Activated naive CD4-positive, alpha-beta T cell treated with anti-CD3 and anti-CD28 coated beads, Interleukin-2, amount 10 ng/mL, durations not matched to agents 7 days and 5 days (primary cell): Measurements from ENCODE around the gene PPP4R3A.
"Not testable (repeated sequence)": the region's sequence is repeated elsewhere in the genome, so short reads cannot be mapped to it uniquely, and the experiment has no call there.

Experiments used
- CTCF ChIA-PET: fragments of 350-600 bp; sonication (Branson Sonifier 250); formaldehyde crosslinking; loops from one replicate; lab custom pipeline; 2021; ENCODE audit warnings: antibody characterized with exemption; lab: Charles Lee
- DNase-seq: peaks from one replicate; pipeline ENCODE4 v3.0.0-alpha.2; 2020
- H3K27ac Mint-ChIP-seq: one replicate; pipeline ENCODE4 v1.8.0; 2021; ENCODE audit warnings: mild to moderate bottlenecking, moderate library complexity, mixed read lengths
- H3K27me3 Mint-ChIP-seq: one replicate; pipeline ENCODE4 v1.8.0; 2021; ENCODE audit warnings: mild to moderate bottlenecking, mixed read lengths
- H3K36me3 Mint-ChIP-seq: one replicate; pipeline ENCODE4 v1.8.0; 2021; ENCODE audit warnings: mixed read lengths
- H3K4me1 Mint-ChIP-seq: one replicate; pipeline ENCODE4 v1.8.0; 2021; ENCODE audit warnings: mixed read lengths
- H3K4me3 Mint-ChIP-seq: one replicate; pipeline ENCODE4 v1.8.0; 2021; ENCODE audit warnings: mild to moderate bottlenecking, moderate library complexity, mixed read lengths
- H3K9me3 Mint-ChIP-seq: one replicate; pipeline ENCODE4 v1.8.0; 2021; ENCODE audit warnings: mixed read lengths

PPP4R3A gene

DNA sequence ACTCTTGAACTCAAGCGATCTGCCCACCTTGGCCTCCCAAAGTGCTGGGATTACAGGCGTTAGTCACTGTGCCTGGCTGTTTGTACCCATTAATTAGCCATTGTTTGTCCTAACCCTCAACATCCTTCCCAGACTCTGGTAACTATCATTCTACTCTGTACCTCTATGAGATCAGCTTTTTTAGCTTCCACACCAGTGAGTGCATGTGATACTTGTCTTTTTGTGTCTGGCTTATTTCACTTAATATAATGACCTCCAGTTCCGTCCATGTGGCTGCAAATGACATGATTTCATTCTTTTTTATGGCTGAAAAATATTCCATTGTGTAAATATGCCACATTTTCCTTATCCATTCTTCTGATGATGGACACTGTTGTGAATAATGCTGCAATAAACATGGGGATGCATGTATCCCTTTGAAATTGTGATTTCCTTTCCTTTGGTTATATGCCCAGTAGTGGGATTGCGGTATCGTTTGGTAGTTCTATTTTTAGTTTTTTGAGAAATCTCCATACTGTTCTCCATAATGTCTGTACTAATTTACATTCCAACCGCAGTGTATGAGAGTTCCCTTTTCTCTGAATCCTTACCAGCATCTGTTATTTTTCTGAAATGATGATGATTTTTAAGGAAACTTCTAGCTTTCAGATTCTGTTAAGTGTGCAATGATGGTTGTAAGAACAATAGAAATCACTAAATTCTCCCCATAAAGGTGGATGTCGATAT, 6.7 kb upstream of the PPP4R3A start:
- H3K27ac Mint-ChIP-seq = no peak overlapping the region
- CTCF ChIA-PET = no interaction called here
- peaks cover 5% of the 10 kb centered on the region for H3K4me1 Mint-ChIP-seq
- H3K4me3 Mint-ChIP-seq = no peak overlapping the region
- H3K27me3 Mint-ChIP-seq = peaks cover 26% of the 10 kb centered on the region
- no peaks in the 10 kb centered on the region for H3K36me3 Mint-ChIP-seq
- DNase-seq = no peak
- peaks cover 3% of the 10 kb centered on the region for H3K9me3 Mint-ChIP-seq

DNA sequence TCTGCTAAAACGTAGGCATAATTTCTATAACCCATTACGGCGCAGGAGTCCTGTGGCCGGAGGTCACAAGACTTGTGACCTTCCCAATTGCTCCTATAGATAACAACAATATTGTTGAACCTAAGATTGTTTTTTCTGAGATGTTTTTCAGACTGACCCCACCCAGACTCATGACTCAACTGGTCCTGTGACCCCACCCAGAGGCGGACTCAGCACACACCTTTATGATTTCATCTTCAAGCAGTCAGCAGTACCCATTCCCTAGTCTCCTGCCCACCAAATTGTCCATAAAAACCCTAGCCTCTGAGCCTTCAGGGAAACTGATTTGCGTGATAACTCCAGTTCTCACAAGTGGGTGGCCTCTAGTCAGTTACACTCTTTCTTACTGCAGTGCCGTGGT, 5.9 kb upstream of the PPP4R3A start:
- H3K27me3 Mint-ChIP-seq = peaks cover 17% of the 10 kb centered on the region
- no peak overlapping the region for H3K4me3 Mint-ChIP-seq
- H3K9me3 Mint-ChIP-seq = peaks cover 2% of the 10 kb centered on the region
- H3K4me1 Mint-ChIP-seq = peaks cover 8% of the 10 kb centered on the region
- no peak overlapping the region for H3K27ac Mint-ChIP-seq
- CTCF ChIA-PET = no interaction called here
- peaks cover 1% of the 10 kb centered on the region for H3K36me3 Mint-ChIP-seq
- no peak for DNase-seq

DNA sequence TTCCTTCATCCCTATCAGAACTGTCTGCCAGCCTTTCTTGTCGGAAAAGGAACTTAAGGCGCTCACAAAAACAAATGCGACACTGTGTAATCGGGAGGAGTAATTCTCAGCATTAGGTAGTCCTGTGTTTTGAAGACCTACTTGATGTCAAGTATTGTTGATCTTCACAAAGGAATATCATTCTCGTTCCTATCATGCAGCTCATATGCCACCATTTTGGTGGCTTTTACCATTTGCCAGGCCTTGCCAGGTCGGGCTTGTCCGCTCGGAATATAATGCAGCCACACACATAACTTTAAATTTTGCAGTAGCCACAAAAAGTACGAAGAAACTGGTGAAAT, 903 bp upstream of the PPP4R3A start:
- no peak for DNase-seq
- peaks cover 25% of the 10 kb centered on the region for H3K4me1 Mint-ChIP-seq
- H3K9me3 Mint-ChIP-seq = no peaks in the 10 kb centered on the region
- CTCF ChIA-PET = no interaction called here
- peak overlapping the region; percentile 100 for H3K27ac Mint-ChIP-seq
- peaks cover 32% of the 10 kb centered on the region for H3K36me3 Mint-ChIP-seq
- peak overlapping the region; percentile 100 for H3K4me3 Mint-ChIP-seq
- peaks cover 21% of the 10 kb centered on the region for H3K27me3 Mint-ChIP-seq

DNA sequence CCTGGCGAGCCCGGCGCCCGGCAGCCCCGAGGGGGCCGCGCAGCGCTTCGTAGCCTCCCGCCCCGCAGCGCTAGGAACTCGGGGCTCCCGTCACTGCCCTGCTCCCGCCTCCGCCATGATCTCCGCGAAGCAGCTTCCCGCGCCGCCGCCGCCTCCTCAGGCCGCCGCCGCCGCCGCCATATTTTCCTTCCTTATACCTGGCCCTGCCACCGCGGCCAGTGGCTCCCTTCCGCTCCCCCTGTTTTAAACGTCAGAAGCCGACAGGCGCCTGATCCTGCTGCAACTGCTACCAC, 286 bp downstream of the PPP4R3A start:
- Mint-ChIP-seq H3K27me3 (peaks cover 21% of the 10 kb centered on the region), H3K27ac (peak overlapping the region; percentile 100), H3K36me3 (peaks cover 41% of the 10 kb centered on the region), H3K9me3 (no peaks in the 10 kb centered on the region), H3K4me1 (peaks cover 31% of the 10 kb centered on the region), H3K4me3 (peak overlapping the region; percentile 100)
- CTCF ChIA-PET = interaction anchor here (1.1 kb wide), 1 partner anchor 14 kb away, joined by 3 read pairs; no protein-coding TSS in a partner anchor
- DNase-seq = no peak

DNA sequence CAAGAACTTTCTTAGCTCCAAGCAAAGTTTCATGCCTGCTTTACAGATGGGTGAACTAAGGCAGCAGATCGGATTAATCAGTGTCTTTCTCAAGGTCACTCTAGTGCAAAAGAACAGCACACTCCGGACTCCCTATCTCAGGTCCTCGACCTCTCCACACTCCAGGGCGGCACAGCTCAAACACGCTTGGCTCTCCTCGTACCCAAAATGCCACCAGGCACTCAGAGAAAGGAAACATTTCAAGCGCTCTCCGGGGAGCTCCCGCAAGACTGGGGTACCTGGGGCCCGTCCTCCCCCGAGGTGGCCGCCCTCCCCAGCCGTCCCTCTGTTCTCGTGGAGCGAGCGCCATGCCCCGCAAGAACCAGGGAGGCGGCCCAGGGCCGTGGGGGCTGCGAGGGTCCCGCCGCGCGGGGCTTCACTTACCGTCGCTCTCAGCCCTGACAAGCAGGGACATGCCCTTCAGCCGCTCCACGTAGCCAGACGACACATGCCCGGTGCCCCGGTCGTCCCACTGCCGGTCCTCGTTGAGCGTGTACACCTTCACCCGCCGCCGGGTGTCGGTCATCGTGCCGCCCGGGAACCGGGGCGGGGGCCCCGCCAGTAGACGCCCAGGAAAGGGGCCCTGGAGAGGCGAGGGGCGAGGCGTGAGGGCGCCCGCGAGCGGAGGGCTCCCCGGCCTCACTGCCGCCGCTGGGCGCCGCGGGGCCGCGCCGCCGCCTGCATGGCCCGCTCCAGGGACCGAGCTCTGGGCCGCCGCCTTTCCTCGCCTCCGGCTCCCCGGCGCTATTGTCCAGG, 830 bp downstream of the PPP4R3A start:
- peaks cover 36% of the 10 kb centered on the region for H3K4me1 Mint-ChIP-seq
- H3K27me3 Mint-ChIP-seq = peaks cover 21% of the 10 kb centered on the region
- DNase-seq = peak; percentile 56
- H3K36me3 Mint-ChIP-seq = peaks cover 43% of the 10 kb centered on the region
- peak overlapping the region; percentile 100 for H3K27ac Mint-ChIP-seq
- peak overlapping the region; percentile 100 for H3K4me3 Mint-ChIP-seq
- H3K9me3 Mint-ChIP-seq = no peaks in the 10 kb centered on the region
- CTCF ChIA-PET = interaction anchor here (0.8 to 1.1 kb wide), 3 partner anchors 9 to 597 kb away, joined by 3 read pairs; no protein-coding TSS in a partner anchor

DNA sequence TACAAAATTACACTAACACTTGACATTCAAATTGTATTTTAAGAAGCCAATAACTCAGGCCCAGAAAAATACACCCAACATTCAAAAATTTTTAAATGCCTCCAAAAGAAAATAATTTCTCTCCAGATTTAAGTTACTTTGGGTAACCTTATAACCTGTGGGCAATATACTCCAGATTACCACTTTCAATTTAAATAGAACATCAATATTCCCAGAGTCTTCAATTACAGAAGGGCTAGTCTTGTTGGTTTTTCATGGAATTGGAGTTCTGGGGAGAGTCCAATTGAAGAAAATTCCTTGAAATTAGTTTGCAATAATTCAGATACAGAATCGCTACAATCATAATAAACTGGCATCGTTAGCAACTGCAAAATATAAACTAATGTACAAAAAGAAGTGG, 2.0 kb downstream of the PPP4R3A start:
- Mint-ChIP-seq H3K9me3 (no peaks in the 10 kb centered on the region), H3K36me3 (peaks cover 51% of the 10 kb centered on the region), H3K27me3 (peaks cover 13% of the 10 kb centered on the region), H3K27ac (peak overlapping the region; percentile 93), H3K4me1 (peaks cover 44% of the 10 kb centered on the region), H3K4me3 (peak overlapping the region; percentile 91)
- no peak for DNase-seq
- CTCF ChIA-PET = no interaction called here

DNA sequence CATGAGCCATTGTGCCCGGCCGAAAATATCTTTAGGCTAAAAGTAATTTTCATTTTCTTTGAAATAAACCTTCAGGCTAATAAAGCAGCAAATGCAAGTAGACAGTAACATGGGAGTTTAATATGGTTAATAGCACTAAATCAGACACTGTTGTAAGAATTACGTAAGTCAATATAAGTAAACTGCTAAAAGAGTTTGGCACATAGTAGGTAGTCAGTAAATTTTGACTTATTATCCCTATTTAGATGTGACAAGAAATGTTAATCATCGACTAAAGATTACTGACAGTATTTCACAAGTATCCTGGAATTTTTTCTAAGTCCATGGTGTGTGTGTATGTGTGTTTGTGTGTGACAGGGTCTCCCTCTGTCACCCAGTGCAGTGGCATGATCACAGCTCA, 3.9 kb downstream of the PPP4R3A start:
- H3K4me3 Mint-ChIP-seq = peak overlapping the region; percentile 15
- peaks cover 54% of the 10 kb centered on the region for H3K4me1 Mint-ChIP-seq

DNA sequence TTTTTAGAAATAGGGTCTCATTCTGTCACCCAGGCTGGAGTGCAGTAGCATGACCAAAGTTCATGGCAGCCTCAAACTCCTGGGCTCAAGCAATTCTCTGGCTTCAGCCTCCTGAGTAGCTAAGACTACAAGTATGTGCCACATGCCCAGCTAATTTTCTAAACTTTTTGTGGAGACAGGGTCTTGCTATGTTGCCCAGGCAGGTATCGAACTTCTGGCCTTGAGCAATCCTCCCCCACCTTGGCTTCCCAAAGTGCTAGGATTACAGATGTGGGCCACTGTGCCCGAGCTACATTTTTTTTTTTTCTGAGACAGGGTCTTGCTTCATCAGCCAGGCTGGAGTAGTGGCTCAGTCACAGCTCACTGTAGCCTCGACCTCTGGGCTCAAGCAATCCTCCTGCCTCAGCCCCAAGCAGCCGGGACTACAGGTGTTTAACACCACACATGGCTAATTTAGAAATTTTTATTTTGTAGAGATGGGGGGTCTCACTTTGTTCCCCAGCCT, 7.1 kb downstream of the PPP4R3A start:
- DNase-seq = no peak
- Mint-ChIP-seq H3K36me3 (peaks cover 50% of the 10 kb centered on the region), H3K4me1 (peaks cover 65% of the 10 kb centered on the region), H3K27ac (no peak overlapping the region), H3K4me3 (no peak overlapping the region), H3K27me3 (no peaks in the 10 kb centered on the region), H3K9me3 (no peaks in the 10 kb centered on the region)
- CTCF ChIA-PET = no interaction called here

More for the DNA sequence above, 3.9 kb downstream of the PPP4R3A start:
- no peak overlapping the region for H3K27ac Mint-ChIP-seq
- DNase-seq = no peak
- no peaks in the 10 kb centered on the region for H3K9me3 Mint-ChIP-seq
- CTCF ChIA-PET = interaction anchor here (0.9 kb wide), 1 partner anchor 8 kb away, joined by 3 read pairs; no protein-coding TSS in a partner anchor
- H3K36me3 Mint-ChIP-seq = peaks cover 60% of the 10 kb centered on the region
- H3K27me3 Mint-ChIP-seq = peaks cover 5% of the 10 kb centered on the region

DNA sequence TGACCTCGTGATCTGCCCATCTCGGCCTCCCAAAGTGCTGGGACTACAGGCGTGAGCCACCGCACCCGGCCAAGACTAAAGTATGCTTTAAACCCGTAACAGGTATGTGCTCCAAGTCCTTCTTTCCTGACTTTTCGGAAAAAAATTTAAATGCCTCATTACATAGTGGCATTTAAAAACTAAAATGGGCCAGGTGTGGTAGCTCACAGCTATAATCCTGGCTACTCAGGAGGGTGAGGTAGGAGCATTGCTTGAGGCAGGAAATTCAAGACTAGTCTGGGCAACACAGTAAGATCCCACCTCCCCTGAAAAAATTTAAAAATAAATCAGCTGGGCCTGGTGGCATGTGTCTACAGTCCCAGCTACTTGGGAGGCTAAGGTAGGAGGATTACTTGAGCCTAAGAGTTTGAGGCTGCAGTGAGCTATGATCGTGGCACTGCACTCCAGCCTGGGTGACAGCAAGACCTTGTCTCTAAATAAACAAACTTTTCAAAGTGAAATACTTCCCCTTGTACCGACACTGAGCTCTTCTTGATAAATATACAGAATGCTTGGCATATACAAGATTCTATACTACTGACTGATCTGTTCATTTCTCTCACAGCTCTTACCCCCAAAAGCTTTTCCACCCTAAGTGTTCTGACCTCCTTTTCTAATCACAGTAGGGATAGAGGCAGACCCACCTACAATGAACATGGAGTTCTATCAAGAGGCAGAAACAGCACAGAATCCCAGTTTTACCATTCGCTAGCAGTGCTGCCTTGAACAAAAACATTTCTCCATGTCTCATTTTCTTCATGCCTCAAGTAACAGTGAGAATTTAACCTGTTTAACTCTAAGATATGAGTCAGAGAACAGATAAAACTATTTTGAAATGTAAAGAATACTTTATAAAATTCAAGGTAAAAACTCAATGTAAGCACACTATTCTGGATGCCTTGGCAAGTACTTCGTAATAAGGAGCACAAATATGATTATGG, 7.9 kb downstream of the PPP4R3A start:
- H3K27ac Mint-ChIP-seq = no peak overlapping the region
- H3K4me1 Mint-ChIP-seq = peaks cover 69% of the 10 kb centered on the region
- DNase-seq = no peak
- no peaks in the 10 kb centered on the region for H3K27me3 Mint-ChIP-seq
- CTCF ChIA-PET = interaction anchor here (0.7 to 1.0 kb wide), 2 partner anchors 18 to 73 kb away, joined by 3 read pairs; no protein-coding TSS in a partner anchor
- no peaks in the 10 kb centered on the region for H3K9me3 Mint-ChIP-seq
- H3K4me3 Mint-ChIP-seq = no peak overlapping the region
- peaks cover 52% of the 10 kb centered on the region for H3K36me3 Mint-ChIP-seq

DNA sequence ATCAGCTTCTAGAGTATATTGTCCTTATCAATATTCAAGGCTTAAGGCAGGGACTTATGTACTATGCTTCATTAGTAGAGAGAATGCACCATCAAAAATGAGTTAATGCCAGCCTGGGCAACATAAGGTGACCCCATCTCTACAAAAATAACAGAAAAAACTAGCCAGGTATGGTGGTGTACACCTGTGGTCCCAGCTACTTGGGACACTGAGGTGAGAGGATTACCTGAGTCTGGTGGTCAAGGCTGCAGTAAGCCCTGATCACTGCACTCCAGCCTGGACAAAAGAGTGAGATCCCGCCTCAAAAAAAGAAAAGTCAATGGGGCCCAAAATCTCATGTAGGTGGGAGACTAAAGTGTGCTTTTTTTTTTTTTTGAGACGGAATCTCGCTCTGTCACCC, 8.8 kb downstream of the PPP4R3A start:
- Mint-ChIP-seq H3K27me3 (no peaks in the 10 kb centered on the region), H3K4me1 (peaks cover 71% of the 10 kb centered on the region), H3K36me3 (peaks cover 51% of the 10 kb centered on the region), H3K27ac (no peak overlapping the region), H3K4me3 (no peak overlapping the region), H3K9me3 (no peaks in the 10 kb centered on the region)
- DNase-seq = no peak
- CTCF ChIA-PET = interaction anchor here (0.7 to 1.6 kb wide), 4 partner anchors 7 to 178 kb away, joined by 3 read pairs; no protein-coding TSS in a partner anchor

DNA sequence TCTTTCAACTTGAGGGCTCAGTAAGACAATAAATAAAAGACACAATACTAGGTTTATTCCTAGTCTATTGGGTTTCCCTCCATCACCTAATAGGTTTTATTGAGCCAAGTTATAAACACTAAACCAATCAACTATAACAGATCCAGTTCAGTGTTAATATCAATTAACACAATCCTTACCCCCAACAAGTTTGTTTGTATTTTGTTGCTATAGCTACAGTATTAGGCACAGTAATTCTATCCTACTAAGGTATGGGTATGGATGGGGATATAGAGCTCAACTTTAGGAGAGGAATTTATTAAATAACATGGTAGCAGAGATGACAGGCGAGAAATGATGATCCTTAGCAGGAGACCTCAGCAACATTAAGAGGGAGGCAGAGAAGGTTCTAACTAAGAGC, 13.3 kb downstream of the PPP4R3A start:
- Mint-ChIP-seq H3K27ac (peak overlapping the region; percentile 88), H3K4me1 (peaks cover 68% of the 10 kb centered on the region), H3K4me3 (no peak overlapping the region), H3K27me3 (no peaks in the 10 kb centered on the region), H3K9me3 (no peaks in the 10 kb centered on the region), H3K36me3 (peaks cover 44% of the 10 kb centered on the region)
- DNase-seq = no peak
- CTCF ChIA-PET = no interaction called here

DNA sequence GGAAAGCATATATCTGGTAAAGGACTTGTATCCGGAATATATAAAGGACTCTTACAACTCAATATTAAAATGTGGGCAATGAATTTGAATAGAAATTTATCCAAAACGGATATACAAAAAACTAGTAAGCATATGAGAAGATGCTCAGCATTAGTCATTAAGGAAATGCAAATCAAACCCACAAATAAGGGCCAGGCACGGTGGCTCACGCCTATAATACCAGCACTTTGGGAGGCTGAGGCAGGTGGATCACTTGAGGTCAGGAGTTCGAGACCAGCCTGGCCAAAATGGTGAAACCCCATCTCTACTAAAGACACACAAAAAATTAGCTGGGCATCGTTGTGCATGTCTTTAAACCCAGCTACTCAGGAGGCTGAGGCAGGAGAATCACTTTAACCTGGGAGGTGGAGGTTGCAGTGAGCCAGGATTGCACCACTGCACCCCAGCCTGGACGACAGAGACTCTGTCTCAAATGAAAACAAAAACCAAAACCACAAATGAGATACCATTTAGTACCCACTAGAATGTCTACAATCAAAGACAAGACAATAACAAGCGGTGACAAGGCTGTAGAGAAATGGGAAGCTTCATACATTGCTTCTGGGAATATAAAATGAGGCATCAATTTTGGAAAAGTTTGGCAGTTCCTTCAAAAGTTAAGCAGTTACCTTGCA, 15.6 kb downstream of the PPP4R3A start:
- H3K36me3 Mint-ChIP-seq = peaks cover 43% of the 10 kb centered on the region

DNA sequence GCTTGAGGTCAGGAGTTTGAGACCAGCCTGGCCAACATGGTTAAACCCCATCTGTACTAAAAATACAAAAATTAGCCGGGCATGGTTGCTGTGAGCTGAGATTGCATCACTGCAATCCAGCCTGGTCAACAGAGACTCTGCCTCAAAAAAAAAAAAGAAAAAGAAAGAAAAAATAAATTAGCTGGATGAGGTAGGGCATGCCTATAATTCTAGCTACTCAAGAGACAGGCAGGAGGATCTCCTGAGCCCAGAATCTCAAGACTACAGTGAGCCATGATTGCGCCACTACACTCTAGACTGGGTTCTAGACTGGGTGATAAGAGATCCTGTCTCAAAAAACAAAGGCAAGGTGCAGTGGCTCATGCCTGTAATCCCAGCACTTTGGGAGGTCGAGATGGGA, 16.9 kb downstream of the PPP4R3A start:
- no peaks in the 10 kb centered on the region for H3K9me3 Mint-ChIP-seq
- no peak overlapping the region for H3K27ac Mint-ChIP-seq
- no peaks in the 10 kb centered on the region for H3K27me3 Mint-ChIP-seq
- H3K4me1 Mint-ChIP-seq = peaks cover 52% of the 10 kb centered on the region
- no peak overlapping the region for H3K4me3 Mint-ChIP-seq
- peaks cover 45% of the 10 kb centered on the region for H3K36me3 Mint-ChIP-seq
- CTCF ChIA-PET = no interaction called here
- no peak for DNase-seq

More for the DNA sequence above, 15.6 kb downstream of the PPP4R3A start:
- DNase-seq, H3K27me3 Mint-ChIP-seq, H3K9me3 Mint-ChIP-seq, CTCF ChIA-PET: not testable (repeated sequence)
- Mint-ChIP-seq H3K27ac (peak overlapping the region; percentile 88), H3K4me3 (peak overlapping the region; percentile 41), H3K4me1 (peaks cover 57% of the 10 kb centered on the region)
